GM10266 (cell line): ENCODE data around the gene HADH.
"Not testable (repeated sequence)": the region's sequence is repeated elsewhere in the genome, so short reads cannot be mapped to it uniquely, and the experiment has no call there.

ENCODE experiments used
- DNase-seq: peaks from one replicate; pipeline ENCODE4 v3.0.0; 2012; ENCODE audit errors: extremely low spot score
- CTCF ChIP-seq: IDR thresholded peaks from 2 replicates; pipeline ENCODE4 v1.5.1; 2012; ENCODE audit warnings: mild to moderate bottlenecking, low read depth; ENCODE audit not compliant: control insufficient read depth, insufficient read depth; ENCODE audit errors: missing control alignments

HADH gene

GRCh38 chr4:108043526-108043925 is 53.8 kb downstream of the HADH start:
- no peak for DNase-seq
- TF ChIP-seq CTCF: no peak

DNA sequence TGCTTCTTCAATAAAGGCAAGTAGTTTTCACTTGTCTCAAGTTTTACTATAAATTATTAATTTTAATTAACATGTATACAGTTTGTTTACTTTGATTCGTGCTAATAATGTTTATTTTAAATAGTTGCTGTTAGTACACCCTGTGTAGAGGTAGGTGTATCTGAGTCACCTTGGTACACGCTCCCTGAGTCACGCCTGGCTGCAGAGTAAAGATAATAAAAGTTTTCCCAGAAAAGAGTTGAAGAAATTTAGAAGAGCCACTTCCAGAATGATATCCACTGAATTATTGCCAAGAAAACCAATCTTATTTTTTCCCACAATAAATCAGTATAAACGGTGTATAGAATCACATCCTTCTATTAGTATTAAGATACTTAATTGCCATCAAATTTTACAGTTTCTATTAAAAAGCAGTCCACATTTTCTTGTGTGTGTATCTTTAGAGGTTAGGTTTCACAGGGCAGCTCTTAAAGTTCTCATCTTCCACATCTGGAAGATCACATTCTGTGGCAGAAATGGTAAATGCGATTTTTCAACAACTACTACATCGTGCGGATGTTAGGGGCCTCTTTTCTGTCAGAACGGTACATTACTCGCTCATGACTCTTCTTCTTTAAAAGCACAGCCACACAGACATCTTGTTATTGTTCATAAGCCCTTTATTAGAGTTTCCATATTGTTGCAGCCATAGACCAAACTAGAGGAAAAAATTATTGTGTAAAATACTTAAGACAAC is 55.4 kb downstream of the HADH start:
- DNase-seq: no peak
- TF ChIP-seq CTCF: no peak

DNA sequence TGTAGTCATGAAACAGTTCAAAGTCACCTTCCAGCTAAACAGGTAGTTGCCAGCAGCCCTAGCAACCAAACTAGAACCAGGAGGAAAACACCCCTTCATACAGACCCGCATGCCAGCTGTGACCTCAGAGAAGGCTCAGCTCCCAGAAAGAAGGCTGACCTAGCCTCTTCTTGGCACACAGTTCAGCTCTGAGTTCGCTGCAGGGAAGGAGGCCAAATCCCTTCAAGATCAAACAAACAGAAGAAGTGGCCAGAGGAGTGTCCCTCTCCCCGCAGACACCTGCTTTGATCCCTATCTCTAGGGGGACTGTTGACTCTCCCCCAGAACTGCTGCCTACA is 56.0 kb downstream of the HADH start:
- DNase-seq: no peak
- TF ChIP-seq CTCF: no peak

- no peak for TF ChIP-seq CTCF
- no peak for DNase-seq
Measured at GRCh38 chr4:108047199-108047598, 57.5 kb downstream of the HADH start.

GRCh38 chr4:108048157-108048556 is 58.5 kb downstream of the HADH start:
- DNase-seq: no peak
- no peak for TF ChIP-seq CTCF

GRCh38 chr4:108048997-108049396 is 59.3 kb downstream of the HADH start:
- no peak for DNase-seq
- no peak for TF ChIP-seq CTCF

GRCh38 chr4:108049406-108049805 is 59.7 kb downstream of the HADH start:
- DNase-seq: peak; percentile 27
- TF ChIP-seq CTCF: no peak

- not testable (repeated sequence) for DNase-seq
Measured at GRCh38 chr4:108050166-108051111, 60.8 kb downstream of the HADH start.
